Ovary (tissue), 3 donors: Measurements from ENCODE around the gene PLXNA4.

Experiments used
- EP300 ChIP-seq: sonication (generic); formaldehyde crosslinking; IDR thresholded peaks from one replicate; pipeline ENCODE4 v1.6.1; 2017; ENCODE audit warnings: antibody characterized with exemption
- POLR2A ChIP-seq: fragments of 450-650 bp; IDR thresholded peaks from one replicate; pipeline ENCODE4 v1.6.1; 2017; ENCODE audit warnings: antibody characterized with exemption, mild to moderate bottlenecking, moderate library complexity
- TF ChIP-seq, protein P1 (sequence below), 3 donors: fragments of 450-650 bp in 2 of 3; fragments of 200-600 bp in 1 of 3; IDR thresholded peaks; one replicate each; pipeline versions ENCODE4 v1.5.1 to v1.8.0; 2016 to 2022; ENCODE audit warnings: antibody characterized with exemption in 3 of 3, mild to moderate bottlenecking in 1 of 3
- donor health status: DM: no; HTN: no; CAD: no.

DNA sequence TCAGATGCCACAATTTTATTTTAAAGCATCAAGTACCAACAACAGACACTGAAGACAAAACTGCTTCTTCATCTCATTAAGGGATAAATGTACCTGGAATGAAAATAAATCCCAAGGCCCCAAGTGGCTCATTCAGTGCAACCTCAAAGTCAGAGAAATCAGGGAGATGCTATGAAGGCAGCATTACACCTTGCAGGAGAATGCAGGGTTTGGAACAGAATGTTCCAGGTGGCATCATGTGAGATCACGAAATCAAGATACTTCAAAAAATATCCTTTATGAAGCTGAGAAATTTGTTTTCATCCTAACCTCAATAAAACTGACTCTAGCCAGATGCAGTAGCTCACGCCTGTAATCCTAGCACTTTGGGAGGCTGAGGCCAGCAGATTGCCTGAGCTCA lies 477.1 kb downstream of the PLXNA4 start:
- TF ChIP-seq, protein P1, sequence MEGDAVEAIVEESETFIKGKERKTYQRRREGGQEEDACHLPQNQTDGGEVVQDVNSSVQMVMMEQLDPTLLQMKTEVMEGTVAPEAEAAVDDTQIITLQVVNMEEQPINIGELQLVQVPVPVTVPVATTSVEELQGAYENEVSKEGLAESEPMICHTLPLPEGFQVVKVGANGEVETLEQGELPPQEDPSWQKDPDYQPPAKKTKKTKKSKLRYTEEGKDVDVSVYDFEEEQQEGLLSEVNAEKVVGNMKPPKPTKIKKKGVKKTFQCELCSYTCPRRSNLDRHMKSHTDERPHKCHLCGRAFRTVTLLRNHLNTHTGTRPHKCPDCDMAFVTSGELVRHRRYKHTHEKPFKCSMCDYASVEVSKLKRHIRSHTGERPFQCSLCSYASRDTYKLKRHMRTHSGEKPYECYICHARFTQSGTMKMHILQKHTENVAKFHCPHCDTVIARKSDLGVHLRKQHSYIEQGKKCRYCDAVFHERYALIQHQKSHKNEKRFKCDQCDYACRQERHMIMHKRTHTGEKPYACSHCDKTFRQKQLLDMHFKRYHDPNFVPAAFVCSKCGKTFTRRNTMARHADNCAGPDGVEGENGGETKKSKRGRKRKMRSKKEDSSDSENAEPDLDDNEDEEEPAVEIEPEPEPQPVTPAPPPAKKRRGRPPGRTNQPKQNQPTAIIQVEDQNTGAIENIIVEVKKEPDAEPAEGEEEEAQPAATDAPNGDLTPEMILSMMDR (IDR thresholded peaks at IDR 0.05): no peak
- TF ChIP-seq POLR2A: no peak
- no peak for TF ChIP-seq EP300
